ENCODE results near the gene CFAP43. TPM values are rescaled to one million over a fixed set of nuclear protein-coding genes. Genes with fewer than 3 reads are reported as not detected.
"Not testable (repeated sequence)": the region's sequence is repeated elsewhere in the genome, so short reads cannot be mapped to it uniquely, and the experiment has no call there.

CFAP43 gene
- total RNA-seq, 4 donors from 2014 or later: 0.76 to 1.5 (median 0.99) TPM

GRCh38 chr10:104253106-104253505, 20.9 kb upstream of the CFAP43 start:
- Histone ChIP-seq H3K9me3 (no peaks in the 10 kb centered on the region), H3K27ac (no peak overlapping the region), H3K4me3 (no peak overlapping the region), H3K27me3 (no peaks in the 10 kb centered on the region), H3K36me3 (peaks cover 2% of the 10 kb centered on the region), H3K4me1 (peaks cover 27% of the 10 kb centered on the region)
- DNase-seq (ENCODE audit: low spot score in 2 of 2): no peak
- TF ChIP-seq EP300 (IDR thresholded peaks at IDR 0.05) (no peak), POLR2A (IDR thresholded peaks at IDR 0.05) (no peak), POLR2AphosphoS5 (IDR thresholded peaks at IDR 0.05) (no peak)
- TF ChIP-seq, protein P1, sequence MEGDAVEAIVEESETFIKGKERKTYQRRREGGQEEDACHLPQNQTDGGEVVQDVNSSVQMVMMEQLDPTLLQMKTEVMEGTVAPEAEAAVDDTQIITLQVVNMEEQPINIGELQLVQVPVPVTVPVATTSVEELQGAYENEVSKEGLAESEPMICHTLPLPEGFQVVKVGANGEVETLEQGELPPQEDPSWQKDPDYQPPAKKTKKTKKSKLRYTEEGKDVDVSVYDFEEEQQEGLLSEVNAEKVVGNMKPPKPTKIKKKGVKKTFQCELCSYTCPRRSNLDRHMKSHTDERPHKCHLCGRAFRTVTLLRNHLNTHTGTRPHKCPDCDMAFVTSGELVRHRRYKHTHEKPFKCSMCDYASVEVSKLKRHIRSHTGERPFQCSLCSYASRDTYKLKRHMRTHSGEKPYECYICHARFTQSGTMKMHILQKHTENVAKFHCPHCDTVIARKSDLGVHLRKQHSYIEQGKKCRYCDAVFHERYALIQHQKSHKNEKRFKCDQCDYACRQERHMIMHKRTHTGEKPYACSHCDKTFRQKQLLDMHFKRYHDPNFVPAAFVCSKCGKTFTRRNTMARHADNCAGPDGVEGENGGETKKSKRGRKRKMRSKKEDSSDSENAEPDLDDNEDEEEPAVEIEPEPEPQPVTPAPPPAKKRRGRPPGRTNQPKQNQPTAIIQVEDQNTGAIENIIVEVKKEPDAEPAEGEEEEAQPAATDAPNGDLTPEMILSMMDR (IDR thresholded peaks at IDR 0.05): no peak
- WGBS: 88% methylated on average over 2 of the region's 2 CpGs

DNA sequence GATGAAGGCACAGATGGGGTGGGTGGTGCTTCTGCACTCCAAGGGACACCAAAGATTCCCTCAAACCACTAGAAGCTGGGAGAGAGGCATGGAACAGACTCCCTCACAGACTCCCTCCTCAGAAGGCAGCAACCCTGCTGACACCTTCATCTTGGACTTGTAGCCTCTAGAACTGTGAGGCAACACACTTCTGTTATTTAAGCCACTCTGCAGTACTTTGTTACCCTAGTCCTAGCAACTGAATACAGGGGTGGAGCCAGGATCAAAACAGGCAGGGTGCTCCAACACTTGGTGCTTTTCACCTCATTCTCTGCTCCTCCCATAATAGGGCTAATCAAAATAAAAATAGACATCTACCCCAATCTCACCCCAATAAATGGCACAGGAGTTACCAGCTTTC, 20.2 kb upstream of the CFAP43 start:
- TF ChIP-seq POLR2AphosphoS5 (IDR thresholded peaks at IDR 0.05): no peak
- no peak for TF ChIP-seq EP300 (IDR thresholded peaks at IDR 0.05)
- TF ChIP-seq, protein P1 (IDR thresholded peaks at IDR 0.05): no peak
- no peak for TF ChIP-seq POLR2A (IDR thresholded peaks at IDR 0.05)
- Histone ChIP-seq H3K27ac (no peak overlapping the region), H3K27me3 (no peaks in the 10 kb centered on the region), H3K9me3 (no peaks in the 10 kb centered on the region), H3K36me3 (no peaks in the 10 kb centered on the region), H3K4me3 (no peak overlapping the region), H3K4me1 (peaks cover 19% of the 10 kb centered on the region)
- DNase-seq (ENCODE audit: low spot score in 2 of 2): no peak

DNA sequence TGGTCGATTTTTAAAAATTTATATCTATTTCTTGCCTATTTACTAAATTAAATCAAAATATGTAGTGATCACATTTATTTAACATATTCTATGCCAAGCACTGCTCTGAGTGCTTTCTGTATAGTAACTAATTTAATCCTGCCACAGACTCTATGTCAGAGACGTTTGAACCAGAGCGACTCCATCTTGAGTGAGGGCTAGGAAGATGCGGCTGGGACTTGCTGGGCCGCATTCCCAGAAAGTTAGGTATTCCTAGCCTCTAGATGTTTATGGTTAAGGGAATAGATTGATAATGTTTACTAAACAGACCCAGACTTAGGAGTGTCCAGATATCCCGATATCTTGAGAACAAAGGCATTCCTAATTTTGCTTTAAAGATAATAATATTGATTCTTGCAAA, 19.3 kb upstream of the CFAP43 start:
- no peaks in the 10 kb centered on the region for H3K36me3 ChIP-seq
- WGBS: 90% methylated on average over 6 of the region's 6 CpGs
- no peak for DNase-seq (ENCODE audit: low spot score in 2 of 2)
- TF ChIP-seq POLR2A (IDR thresholded peaks at IDR 0.05) (no peak), EP300 (IDR thresholded peaks at IDR 0.05) (no peak), POLR2AphosphoS5 (IDR thresholded peaks at IDR 0.05) (no peak)
- TF ChIP-seq, protein P1 (IDR thresholded peaks at IDR 0.05): no peak
- H3K27me3 ChIP-seq: no peaks in the 10 kb centered on the region
- no peak overlapping the region for H3K4me3 ChIP-seq
- H3K27ac ChIP-seq: no peak overlapping the region
- no peaks in the 10 kb centered on the region for H3K9me3 ChIP-seq
- peaks cover 10% of the 10 kb centered on the region for H3K4me1 ChIP-seq

- Histone ChIP-seq H3K27ac (no peak overlapping the region), H3K9me3 (no peaks in the 10 kb centered on the region), H3K4me1 (no peaks in the 10 kb centered on the region), H3K27me3 (no peaks in the 10 kb centered on the region), H3K4me3 (no peak overlapping the region), H3K36me3 (no peaks in the 10 kb centered on the region)
- TF ChIP-seq POLR2AphosphoS5 (IDR thresholded peaks at IDR 0.05): no peak
- TF ChIP-seq, protein P1 (IDR thresholded peaks at IDR 0.05): no peak
- TF ChIP-seq POLR2A (IDR thresholded peaks at IDR 0.05): no peak
- no peak for TF ChIP-seq EP300 (IDR thresholded peaks at IDR 0.05)
- DNase-seq (ENCODE audit: low spot score in 2 of 2): no peak
- WGBS: 65% methylated on average over 1 of the region's 1 CpG
These were observed 18.2 kb upstream of the CFAP43 start for GRCh38 chr10:104250371-104250770.

- H3K27ac ChIP-seq; H3K4me3 ChIP-seq; DNase-seq (ENCODE audit: low spot score in 2 of 2); H3K27me3 ChIP-seq; H3K9me3 ChIP-seq; H3K4me1 ChIP-seq; H3K36me3 ChIP-seq: not testable (repeated sequence)
- 74% methylated on average over 11 of the region's 11 CpGs for WGBS
These were observed 16.8 kb upstream of the CFAP43 start for GRCh38 chr10:104248931-104249330.

DNA sequence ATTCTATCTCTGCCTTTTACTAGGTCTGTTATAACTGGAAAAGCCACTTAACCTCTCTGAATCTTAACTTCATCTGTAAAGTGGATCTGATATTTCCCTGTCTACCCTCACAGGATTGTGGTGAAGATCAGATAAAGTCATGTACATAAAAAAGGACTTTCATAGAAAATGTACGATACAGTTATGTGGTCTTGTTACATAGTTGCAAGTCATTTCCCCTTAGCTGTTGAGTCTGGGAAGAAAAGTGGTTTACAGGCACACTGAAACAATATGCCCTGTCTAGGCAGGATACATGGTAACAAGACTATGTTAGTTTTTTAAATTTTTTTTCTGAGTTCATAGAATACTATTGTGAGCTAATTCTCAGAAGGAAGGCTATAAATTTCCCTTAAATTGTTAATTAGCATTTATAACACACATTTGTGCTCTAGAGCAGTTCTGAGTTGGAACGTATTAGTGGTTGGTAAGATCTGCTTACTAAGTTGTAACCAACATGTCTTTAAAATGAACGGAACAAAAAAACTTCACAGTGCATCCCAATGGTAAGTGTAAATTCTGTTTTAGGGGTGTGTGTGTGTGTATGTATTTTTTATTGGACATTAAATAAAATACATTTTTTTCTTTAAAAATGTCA, 15.5 kb upstream of the CFAP43 start:
- Histone ChIP-seq H3K36me3 (no peaks in the 10 kb centered on the region), H3K27me3 (no peaks in the 10 kb centered on the region), H3K4me3 (no peak overlapping the region), H3K9me3 (no peaks in the 10 kb centered on the region), H3K27ac (no peak overlapping the region), H3K4me1 (no peaks in the 10 kb centered on the region)
- 81% methylated on average over 3 of the region's 3 CpGs for WGBS
- DNase-seq (ENCODE audit: low spot score in 2 of 2): no peak
- TF ChIP-seq EP300 (IDR thresholded peaks at IDR 0.05): no peak
- TF ChIP-seq, protein P1 (IDR thresholded peaks at IDR 0.05): no peak
- TF ChIP-seq POLR2A (IDR thresholded peaks at IDR 0.05): no peak
- no peak for TF ChIP-seq POLR2AphosphoS5 (IDR thresholded peaks at IDR 0.05)

Data from suprapubic skin (tissue), 4 donors.